ENCODE results near the gene LPAR4. TPM values are rescaled to one million over a fixed set of nuclear protein-coding genes. Genes with fewer than 3 reads are reported as not detected.

The LPAR4 gene
- total RNA-seq, 1 experiment from 2014 or later = 6.4 TPM

DNA sequence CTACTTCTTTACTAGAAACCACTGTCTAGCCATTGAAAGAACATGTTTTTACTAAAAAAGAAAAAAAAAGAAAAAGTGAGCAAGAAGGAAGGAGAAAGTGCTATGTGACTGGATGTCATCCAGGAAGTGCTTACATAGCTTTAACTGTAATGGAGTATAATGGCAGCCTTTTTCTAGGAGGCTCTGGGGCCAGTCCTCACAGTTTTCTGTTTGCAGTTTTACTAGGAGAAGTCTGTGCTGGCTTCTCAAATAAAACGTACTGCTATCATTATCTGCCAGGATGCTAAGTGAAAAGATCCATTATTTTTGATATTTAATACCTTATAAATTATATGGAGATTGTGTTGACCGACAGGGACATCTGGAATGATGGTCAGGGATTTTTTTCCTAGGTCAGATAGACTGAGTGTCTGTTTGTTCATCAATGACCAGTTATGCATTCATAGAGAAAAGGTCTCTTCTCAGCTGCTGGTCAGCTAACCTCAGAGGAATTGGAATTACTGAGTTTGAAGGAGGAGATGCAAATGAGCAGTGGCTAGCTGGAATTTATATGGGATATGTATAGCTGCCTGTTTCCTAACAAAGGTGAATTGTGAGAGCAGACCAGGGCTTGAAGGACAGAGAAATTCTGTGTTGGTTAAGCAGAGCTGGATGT, 21.7 kb downstream of the LPAR4 start:
- TF ChIP-seq, protein P1, sequence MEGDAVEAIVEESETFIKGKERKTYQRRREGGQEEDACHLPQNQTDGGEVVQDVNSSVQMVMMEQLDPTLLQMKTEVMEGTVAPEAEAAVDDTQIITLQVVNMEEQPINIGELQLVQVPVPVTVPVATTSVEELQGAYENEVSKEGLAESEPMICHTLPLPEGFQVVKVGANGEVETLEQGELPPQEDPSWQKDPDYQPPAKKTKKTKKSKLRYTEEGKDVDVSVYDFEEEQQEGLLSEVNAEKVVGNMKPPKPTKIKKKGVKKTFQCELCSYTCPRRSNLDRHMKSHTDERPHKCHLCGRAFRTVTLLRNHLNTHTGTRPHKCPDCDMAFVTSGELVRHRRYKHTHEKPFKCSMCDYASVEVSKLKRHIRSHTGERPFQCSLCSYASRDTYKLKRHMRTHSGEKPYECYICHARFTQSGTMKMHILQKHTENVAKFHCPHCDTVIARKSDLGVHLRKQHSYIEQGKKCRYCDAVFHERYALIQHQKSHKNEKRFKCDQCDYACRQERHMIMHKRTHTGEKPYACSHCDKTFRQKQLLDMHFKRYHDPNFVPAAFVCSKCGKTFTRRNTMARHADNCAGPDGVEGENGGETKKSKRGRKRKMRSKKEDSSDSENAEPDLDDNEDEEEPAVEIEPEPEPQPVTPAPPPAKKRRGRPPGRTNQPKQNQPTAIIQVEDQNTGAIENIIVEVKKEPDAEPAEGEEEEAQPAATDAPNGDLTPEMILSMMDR (conservative IDR thresholded peaks at IDR 0.05) = no peak
- Histone ChIP-seq H3K9ac (ENCODE audit: extremely low read depth, insufficient read length, low read length) (no peak overlapping the region), H3K56ac (ENCODE audit: insufficient read length, low read depth, low read length) (no peak overlapping the region), H3K18ac (ENCODE audit: insufficient read length, low read depth, low read length) (no peak overlapping the region), H2AFZ (ENCODE audit: low read length) (no peak overlapping the region), H3K79me2 (ENCODE audit: insufficient read depth, low read length) (no peaks in the 10 kb centered on the region), H3K14ac (ENCODE audit: insufficient read depth, low read length) (no peak overlapping the region), H3K9me3 (ENCODE audit: control insufficient read depth, low read depth, low read length) (peaks cover 11% of the 10 kb centered on the region), H2BK20ac (ENCODE audit: low read depth, low read length, poor library complexity, severe bottlenecking) (no peak overlapping the region), H2BK5ac (ENCODE audit: insufficient read length, low read length) (no peak overlapping the region), H3K4me1 (ENCODE audit: insufficient read depth, low read length) (no peaks in the 10 kb centered on the region), H4K5ac (ENCODE audit: insufficient read length, low read depth, low read length) (no peak overlapping the region), H2BK15ac (ENCODE audit: low read depth, low read length) (no peak overlapping the region), H3K79me1 (ENCODE audit: insufficient read depth, low read depth, low read length, poor library complexity, severe bottlenecking) (no peaks in the 10 kb centered on the region), H4K8ac (replicated peaks; ENCODE audit: insufficient read length, low read depth, low read length) (no peak overlapping the region), H2BK12ac (ENCODE audit: insufficient read length, low read depth, low read length) (no peak overlapping the region), H3K4me2 (ENCODE audit: insufficient read depth, insufficient read length, low read length) (no peak overlapping the region), H2AK5ac (ENCODE audit: insufficient read length, low read length) (no peak overlapping the region), H3K23ac (ENCODE audit: insufficient read length, low read depth, low read length) (no peak overlapping the region), H3K27ac (ENCODE audit: insufficient read length, low read depth, low read length) (no peak overlapping the region), H3K23me2 (ENCODE audit: insufficient read length, low read depth, low read length, poor library complexity, severe bottlenecking) (no peaks in the 10 kb centered on the region), H4K20me1 (ENCODE audit: control insufficient read depth, insufficient read depth, insufficient read length) (no peaks in the 10 kb centered on the region), H2BK120ac (ENCODE audit: low read depth, low read length, poor library complexity, severe bottlenecking) (no peak overlapping the region), H3K27me3 (ENCODE audit: insufficient read depth, low read length) (no peaks in the 10 kb centered on the region), H3T11ph (ENCODE audit: low read length) (no peak overlapping the region), H4K91ac (ENCODE audit: insufficient read length, low read depth, low read length) (no peak overlapping the region), H3K4ac (ENCODE audit: low read depth, low read length) (no peak overlapping the region)
- H3K4me3 Mint-ChIP-seq = no peak overlapping the region
- H3K4me1 Mint-ChIP-seq = peaks cover 6 to 7% of the 10 kb centered on the region in 2 experiments
- DNase-seq = no peak
- peaks cover 60 to 67% of the 10 kb centered on the region in 2 experiments for H3K9me3 Mint-ChIP-seq
- no peak overlapping the region for H3K27ac Mint-ChIP-seq
- no CpG with 5 or more reads among the region's 2 CpGs for WGBS (ENCODE audit: extremely low coverage, insufficient read length, low lambda C conversion rate)
- H3K36me3 Mint-ChIP-seq (ENCODE audit: insufficient read depth in 1 of 3, low read depth in 3 of 3) = peaks cover 0 to 5% (median 4%) of the 10 kb centered on the region in 3 experiments; a peak in 2 of 7 replicates
- H3K27me3 Mint-ChIP-seq (ENCODE audit: low read depth) = peaks cover 1% of the 10 kb centered on the region; the same call in 1 of the 2 replicates
